Body of pancreas (tissue), 4 donors: ENCODE data around the gene ITM2C. TPM values are rescaled to one million over a fixed set of nuclear protein-coding genes. Genes with fewer than 3 reads are reported as not detected.
A peak's percentile ranks its signal among the peaks of the same experiment; 100 is the strongest.

ENCODE experiments used
- ATAC-seq: fragments of 150-250 bp; one replicate; pipeline ENCODE4 v1.9.1; 2016
- DNase-seq, 4 donors: peaks; one replicate each; pipeline ENCODE4 v3.0.0-alpha.2; 2019
- H3K27ac ChIP-seq, 4 donors: fragments of 200-600 bp; sonication (generic); 1 replicate in 3 of 4; 2 replicates in 1 of 4; pipeline versions ENCODE4 v1.5.1 to v1.6.1; 2016 to 2019; ENCODE audit warnings: mild to moderate bottlenecking in 1 of 4, mixed read lengths in 1 of 4, moderate library complexity in 1 of 4
- H3K27me3 ChIP-seq, 2 donors: fragments of 200-600 bp; sonication (generic); one replicate each; pipeline ENCODE4 v1.6.0; 2016; ENCODE audit warnings: mild to moderate bottlenecking in 1 of 2
- H3K36me3 ChIP-seq, 2 donors: fragments of 200-600 bp; sonication (generic); replicated peaks in 1 of 2; 2 replicates each; pipeline ENCODE4 v1.5.1; 2016; ENCODE audit warnings: low read depth in 2 of 2; ENCODE audit not compliant: insufficient read depth in 1 of 2
- H3K4me1 ChIP-seq: fragments of 200-600 bp; sonication (generic); one replicate; pipeline ENCODE4 v1.6.0; 2016
- H3K4me3 ChIP-seq, 2 donors: fragments of 200-600 bp; sonication (generic); 1 replicate in 1 of 2; 2 replicates in 1 of 2; pipeline ENCODE4 v1.5.1; 2016 to 2019
- H3K9me3 ChIP-seq, 3 donors: fragments of 200-600 bp; sonication (generic); 1 replicate in 2 of 3; 2 replicates in 1 of 3; pipeline ENCODE4 v1.5.1; 2016
- CTCF ChIP-seq, 7 experiments: fragments of 450-650 bp in 4 of 7; fragments of 200-600 bp in 3 of 7; sonication (generic) in 3 of 7; IDR thresholded peaks; one replicate each; pipeline ENCODE4 v1.5.1; 2016 to 2019; ENCODE audit warnings: antibody characterized with exemption in 7 of 7
- POLR2A ChIP-seq, 3 donors: fragments of 450-650 bp; IDR thresholded peaks; one replicate each; pipeline ENCODE4 v1.6.1; 2016; ENCODE audit warnings: antibody characterized with exemption in 3 of 3, mild to moderate bottlenecking in 2 of 3
- WGBS, 2 donors: methylation state at CpG; one replicate each; pipeline ENCODE4 v1.1.5; 2017; 5-methylcytosine and 5-hydroxymethylcytosine counted together
- intact Hi-C: fragments of 100-400 bp; cut with DNase I; formaldehyde crosslinking; loops from one replicate; pipeline ENCODE4 v1.15.1; 2023
- total RNA-seq, 2 donors: library from RNA; depleted of rRNA; stranded (reverse); fragments of >200 nt; gene quantifications; one replicate each; pipeline ENCODE4 v1.1.0, GENCODE V29; 2016

ITM2C gene
- total RNA-seq, 2 donors from 2014 or later: 32.9 to 43.8 TPM

GRCh38 chr2:230868161-230868946 lies 3.6 kb downstream of the ITM2C start:
- Histone ChIP-seq H3K4me1 (peaks cover 40% of the 10 kb centered on the region), H3K36me3 (no peaks in the 10 kb centered on the region), H3K4me3 (no peak overlapping the region), H3K27me3 (no peaks in the 10 kb centered on the region), H3K9me3 (no peaks in the 10 kb centered on the region), H3K27ac (peak overlapping the region in 1 of 4 donors; percentile 66)
- WGBS, 2 donors: 52 to 75% methylated on average over 15 of the region's 15 CpGs
- DNase-seq (no peak), ATAC-seq (no peak)
- intact Hi-C loops: no loop called here
- TF ChIP-seq CTCF (IDR thresholded peaks at IDR 0.05) (no peak), POLR2A (IDR thresholded peaks at IDR 0.05) (no peak)

- DNase-seq (no peak), ATAC-seq (no peak)
- Histone ChIP-seq H3K36me3 (no peaks in the 10 kb centered on the region), H3K27ac (peak overlapping the region in 1 of 4 donors; percentile 13), H3K9me3 (no peaks in the 10 kb centered on the region), H3K27me3 (no peaks in the 10 kb centered on the region), H3K4me3 (no peak overlapping the region), H3K4me1 (peaks cover 39% of the 10 kb centered on the region)
- TF ChIP-seq CTCF (IDR thresholded peaks at IDR 0.05) (no peak), POLR2A (IDR thresholded peaks at IDR 0.05) (no peak)
- WGBS, 2 donors: 80 to 87% methylated on average over 12 to 19 of the region's 19 CpGs
- intact Hi-C loops: no loop called here
Observed at GRCh38 chr2:230868947-230869913, 4.5 kb downstream of the ITM2C start.

- DNase-seq (no peak), ATAC-seq (no peak)
- Histone ChIP-seq H3K9me3 (no peaks in the 10 kb centered on the region), H3K36me3 (no peaks in the 10 kb centered on the region), H3K4me1 (peaks cover 34% of the 10 kb centered on the region), H3K4me3 (no peak overlapping the region), H3K27ac (no peak overlapping the region), H3K27me3 (no peaks in the 10 kb centered on the region)
- 69 to 85% methylated on average over 4 to 11 of the region's 11 CpGs for WGBS, 2 donors
- intact Hi-C loops: no loop called here
- TF ChIP-seq POLR2A (IDR thresholded peaks at IDR 0.05): no peak
Observed at GRCh38 chr2:230869914-230870543, 5.3 kb downstream of the ITM2C start.

- 63 to 76% methylated on average over 15 to 18 of the region's 18 CpGs for WGBS, 2 donors
Observed at GRCh38 chr2:230870544-230871360, 6.0 kb downstream of the ITM2C start.

More at GRCh38 chr2:230870544-230871360, 6.0 kb downstream of the ITM2C start:
- intact Hi-C loops: no loop called here
- H3K4me1 ChIP-seq: peaks cover 27% of the 10 kb centered on the region
- H3K27ac ChIP-seq: no peak overlapping the region
- no peaks in the 10 kb centered on the region for H3K36me3 ChIP-seq
- no peak overlapping the region for H3K4me3 ChIP-seq
- no peak for DNase-seq
- no peaks in the 10 kb centered on the region for H3K27me3 ChIP-seq
- ATAC-seq: no peak
- H3K9me3 ChIP-seq: no peaks in the 10 kb centered on the region
- no peak for TF ChIP-seq POLR2A (IDR thresholded peaks at IDR 0.05)
- no peak for TF ChIP-seq CTCF (IDR thresholded peaks at IDR 0.05)
